Fibroblast of lung (primary cell): ENCODE measurements around the gene PIK3IP1.

Source experiments
- CTCF ChIP-seq, 2 donors: IDR thresholded peaks in 1 of 2; conservative IDR thresholded peaks in 1 of 2; 1 replicate in 1 of 2; 2 replicates in 1 of 2; pipeline ENCODE4 v1.5.1; 2011 to 2012; ENCODE audit warnings: low read length in 2 of 2, control low read depth in 1 of 2, inconsistent platforms in 1 of 2, low read depth in 1 of 2, mild to moderate bottlenecking in 1 of 2
- EZH2 ChIP-seq: IDR thresholded peaks from 2 replicates; pipeline ENCODE4 v1.5.1; 2012; ENCODE audit warnings: low read length, control low read depth, mild to moderate bottlenecking; ENCODE audit errors: missing control alignments

GRCh38 chr22:31241200-31241599, 51.1 kb downstream of the PIK3IP1 start:
- no peak for TF ChIP-seq CTCF (conservative IDR thresholded peaks at IDR 0.05 in 1 of 2, IDR thresholded peaks at IDR 0.05 in 1 of 2; ENCODE audit: low read depth in 1 of 2, low read length in 2 of 2)
- no peak for TF ChIP-seq EZH2
